GM20000 (cell line): Measurements from ENCODE around the gene CEP290.

Experiments
- DNase-seq: peaks from one replicate; pipeline ENCODE4 v3.0.0; 2012; ENCODE audit warnings: low spot score
- CTCF ChIP-seq: IDR thresholded peaks from 2 replicates; pipeline ENCODE4 v1.5.1; 2012; ENCODE audit warnings: mild to moderate bottlenecking, control low read depth; ENCODE audit errors: extremely low read depth, missing control alignments

The CEP290 gene

GRCh38 chr12:88113871-88114270, 28.0 kb downstream of the CEP290 start:
- TF ChIP-seq CTCF = no peak
- no peak for DNase-seq

DNA sequence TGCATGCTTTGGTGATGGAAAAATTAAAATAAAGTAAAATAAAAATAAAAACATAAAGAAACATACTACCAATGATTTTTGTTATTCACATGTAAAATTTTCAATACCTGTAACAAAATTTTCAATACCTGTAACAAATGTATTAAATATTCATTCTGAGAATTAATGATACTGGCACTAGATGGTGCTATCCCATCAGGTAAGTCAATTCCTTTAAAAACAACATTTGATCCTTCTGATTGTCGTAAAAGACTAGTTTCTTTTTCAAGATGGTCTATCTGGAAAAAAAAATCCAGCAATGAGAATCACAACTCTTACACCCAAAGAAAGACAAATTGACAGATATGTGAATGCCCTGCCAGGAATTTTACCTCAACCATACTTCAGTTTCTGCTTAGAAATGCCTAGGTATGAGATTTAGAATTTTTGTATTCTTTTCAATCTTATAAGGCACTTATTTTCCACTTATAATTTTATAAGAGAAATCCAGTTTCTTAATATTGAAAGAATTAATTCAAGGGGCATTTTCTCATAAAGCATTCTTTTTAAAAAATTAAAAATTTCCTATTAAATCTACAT, 30.7 kb downstream of the CEP290 start:
- DNase-seq = peak; percentile 21
- TF ChIP-seq CTCF = no peak

DNA sequence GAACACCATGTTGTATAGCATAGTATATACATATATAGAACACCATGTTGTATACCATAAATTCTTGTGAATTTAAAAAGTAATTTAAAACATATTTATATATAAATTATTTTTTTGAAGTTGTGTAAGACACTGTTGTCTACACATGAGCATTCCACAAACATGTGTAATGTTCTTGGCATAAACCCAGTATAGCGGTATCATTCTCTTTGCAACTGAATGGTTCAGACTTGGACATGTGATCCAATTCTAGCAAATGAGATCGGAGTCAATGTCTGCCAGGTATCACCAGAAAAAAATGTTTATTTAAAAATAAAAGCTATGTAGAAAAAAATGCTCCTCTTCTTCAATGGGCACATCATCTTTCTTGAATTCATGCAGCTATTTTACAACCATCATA, 33.9 kb downstream of the CEP290 start:
- DNase-seq = no peak
- TF ChIP-seq CTCF = no peak

DNA sequence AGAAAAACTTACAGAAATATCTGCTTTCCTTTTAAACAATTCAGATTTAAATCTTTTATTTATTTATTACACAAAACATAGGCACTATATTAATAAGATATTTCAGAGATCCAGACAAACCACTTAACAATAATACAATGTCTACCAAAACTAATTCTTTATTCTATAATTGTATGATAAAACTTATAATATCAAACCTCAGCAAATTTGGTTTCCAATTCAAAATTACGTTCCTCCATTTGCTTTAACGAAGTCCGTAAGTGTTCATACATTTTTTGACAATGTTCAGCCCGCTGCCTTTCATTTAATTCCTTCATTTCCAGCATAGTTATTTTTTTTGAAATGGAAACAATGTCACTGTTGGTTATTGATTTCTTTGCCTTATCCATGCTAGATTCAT, 48.3 kb downstream of the CEP290 start:
- no peak for TF ChIP-seq CTCF
- no peak for DNase-seq

DNA sequence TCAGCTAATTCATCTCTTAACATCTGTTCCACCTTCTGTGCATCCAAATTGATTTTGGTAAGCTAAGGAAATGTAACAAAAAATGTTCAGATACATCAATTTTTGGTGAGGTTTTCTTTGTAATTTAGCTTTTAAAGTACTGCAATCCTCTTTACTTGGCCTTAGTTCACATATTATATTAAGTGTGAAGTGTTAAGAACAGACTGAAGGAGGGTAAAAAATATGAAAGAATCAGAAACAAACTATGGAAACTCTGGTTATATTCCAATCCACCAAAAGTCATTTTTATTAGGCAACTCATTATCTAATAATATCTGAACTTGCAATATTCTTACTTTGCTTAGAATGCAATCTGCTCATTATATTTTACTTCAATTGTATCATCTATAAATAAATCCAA, 49.1 kb downstream of the CEP290 start:
- no peak for TF ChIP-seq CTCF
- no peak for DNase-seq

GRCh38 chr12:88084210-88084609, 57.7 kb downstream of the CEP290 start:
- TF ChIP-seq CTCF = no peak
- no peak for DNase-seq

- no peak for DNase-seq
- no peak for TF ChIP-seq CTCF
These were observed 58.3 kb downstream of the CEP290 start for GRCh38 chr12:88083634-88084033.
